ENCODE results near the gene ALDH18A1.
"Not testable (repeated sequence)": the region's sequence is repeated elsewhere in the genome, so short reads cannot be mapped to it uniquely, and the experiment has no call there.

The ALDH18A1 gene

GRCh38 chr10:95656291-95657164 lies at the start of gene ALDH18A1:
Gene ALDH18A1, minus strand, starts transcription at chr10:95656711. Its CDS starts 3,334 bp downstream, at chr10:95653377.
- peak; percentile 91 for DNase-seq (ENCODE audit: low spot score)

GRCh38 chr10:95698415-95698814 lies 41.9 kb upstream of the ALDH18A1 start:
- DNase-seq (ENCODE audit: low spot score) = no peak

GRCh38 chr10:95697429-95697828 lies 40.9 kb upstream of the ALDH18A1 start:
- DNase-seq (ENCODE audit: low spot score) = no peak

GRCh38 chr10:95694665-95695064 lies 38.2 kb upstream of the ALDH18A1 start:
- DNase-seq (ENCODE audit: low spot score) = no peak

GRCh38 chr10:95693668-95694534 lies 37.4 kb upstream of the ALDH18A1 start, which contains the start of gene TCTN3:
Gene TCTN3, minus strand, starts transcription at chr10:95693927. Its CDS starts 28 bp downstream, at chr10:95693899.
- DNase-seq (ENCODE audit: low spot score) = peak; percentile 100

- DNase-seq (ENCODE audit: low spot score) = peak; percentile 1
Observed at GRCh38 chr10:95693071-95693667, 36.7 kb upstream of the ALDH18A1 start.

GRCh38 chr10:95691281-95691680 lies 34.8 kb upstream of the ALDH18A1 start:
- no peak for DNase-seq (ENCODE audit: low spot score)

- no peak for DNase-seq (ENCODE audit: low spot score)
Observed at GRCh38 chr10:95688648-95689047, 32.1 kb upstream of the ALDH18A1 start.

- DNase-seq (ENCODE audit: low spot score) = no peak
Observed at GRCh38 chr10:95683966-95684365, 27.5 kb upstream of the ALDH18A1 start.

GRCh38 chr10:95675403-95676116 lies 19.0 kb upstream of the ALDH18A1 start:
- no peak for DNase-seq (ENCODE audit: low spot score)

- DNase-seq (ENCODE audit: low spot score) = no peak
Observed at GRCh38 chr10:95674643-95675042, 18.1 kb upstream of the ALDH18A1 start.

GRCh38 chr10:95672641-95673040 lies 16.1 kb upstream of the ALDH18A1 start:
- DNase-seq (ENCODE audit: low spot score) = not testable (repeated sequence)

- no peak for DNase-seq (ENCODE audit: low spot score)
Observed at GRCh38 chr10:95664543-95664942, 8.0 kb upstream of the ALDH18A1 start.

- DNase-seq (ENCODE audit: low spot score) = no peak
Observed at GRCh38 chr10:95663496-95663895, 7.0 kb upstream of the ALDH18A1 start.

- DNase-seq (ENCODE audit: low spot score) = no peak
Observed at GRCh38 chr10:95661818-95662217, 5.3 kb upstream of the ALDH18A1 start.

GRCh38 chr10:95660283-95660682 lies 3.8 kb upstream of the ALDH18A1 start:
- DNase-seq (ENCODE audit: low spot score) = no peak

GRCh38 chr10:95657250-95657649 lies 739 bp upstream of the ALDH18A1 start:
- DNase-seq (ENCODE audit: low spot score) = no peak

- DNase-seq (ENCODE audit: low spot score) = peak; percentile 19
Observed at GRCh38 chr10:95655571-95656290, 780 bp downstream of the ALDH18A1 start.

GRCh38 chr10:95653895-95654294 lies 2.6 kb downstream of the ALDH18A1 start:
- no peak for DNase-seq (ENCODE audit: low spot score)

- DNase-seq (ENCODE audit: low spot score) = no peak
Observed at GRCh38 chr10:95651346-95652060, 5.0 kb downstream of the ALDH18A1 start.

Data from cerebellar cortex (tissue), 1 donor.